HG02759 (cell line): ENCODE measurements around the gene ELMO2.

Experiments used
- ATAC-seq: cut with Tn5 transposase; IDR thresholded peaks from one replicate; pipeline ENCODE4 v1.9.1; 2021; ENCODE audit warnings: mild to moderate bottlenecking, moderate library complexity; ENCODE audit not compliant: unreplicated experiment

Gene ELMO2, protein sequence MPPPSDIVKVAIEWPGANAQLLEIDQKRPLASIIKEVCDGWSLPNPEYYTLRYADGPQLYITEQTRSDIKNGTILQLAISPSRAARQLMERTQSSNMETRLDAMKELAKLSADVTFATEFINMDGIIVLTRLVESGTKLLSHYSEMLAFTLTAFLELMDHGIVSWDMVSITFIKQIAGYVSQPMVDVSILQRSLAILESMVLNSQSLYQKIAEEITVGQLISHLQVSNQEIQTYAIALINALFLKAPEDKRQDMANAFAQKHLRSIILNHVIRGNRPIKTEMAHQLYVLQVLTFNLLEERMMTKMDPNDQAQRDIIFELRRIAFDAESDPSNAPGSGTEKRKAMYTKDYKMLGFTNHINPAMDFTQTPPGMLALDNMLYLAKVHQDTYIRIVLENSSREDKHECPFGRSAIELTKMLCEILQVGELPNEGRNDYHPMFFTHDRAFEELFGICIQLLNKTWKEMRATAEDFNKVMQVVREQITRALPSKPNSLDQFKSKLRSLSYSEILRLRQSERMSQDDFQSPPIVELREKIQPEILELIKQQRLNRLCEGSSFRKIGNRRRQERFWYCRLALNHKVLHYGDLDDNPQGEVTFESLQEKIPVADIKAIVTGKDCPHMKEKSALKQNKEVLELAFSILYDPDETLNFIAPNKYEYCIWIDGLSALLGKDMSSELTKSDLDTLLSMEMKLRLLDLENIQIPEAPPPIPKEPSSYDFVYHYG

DNA sequence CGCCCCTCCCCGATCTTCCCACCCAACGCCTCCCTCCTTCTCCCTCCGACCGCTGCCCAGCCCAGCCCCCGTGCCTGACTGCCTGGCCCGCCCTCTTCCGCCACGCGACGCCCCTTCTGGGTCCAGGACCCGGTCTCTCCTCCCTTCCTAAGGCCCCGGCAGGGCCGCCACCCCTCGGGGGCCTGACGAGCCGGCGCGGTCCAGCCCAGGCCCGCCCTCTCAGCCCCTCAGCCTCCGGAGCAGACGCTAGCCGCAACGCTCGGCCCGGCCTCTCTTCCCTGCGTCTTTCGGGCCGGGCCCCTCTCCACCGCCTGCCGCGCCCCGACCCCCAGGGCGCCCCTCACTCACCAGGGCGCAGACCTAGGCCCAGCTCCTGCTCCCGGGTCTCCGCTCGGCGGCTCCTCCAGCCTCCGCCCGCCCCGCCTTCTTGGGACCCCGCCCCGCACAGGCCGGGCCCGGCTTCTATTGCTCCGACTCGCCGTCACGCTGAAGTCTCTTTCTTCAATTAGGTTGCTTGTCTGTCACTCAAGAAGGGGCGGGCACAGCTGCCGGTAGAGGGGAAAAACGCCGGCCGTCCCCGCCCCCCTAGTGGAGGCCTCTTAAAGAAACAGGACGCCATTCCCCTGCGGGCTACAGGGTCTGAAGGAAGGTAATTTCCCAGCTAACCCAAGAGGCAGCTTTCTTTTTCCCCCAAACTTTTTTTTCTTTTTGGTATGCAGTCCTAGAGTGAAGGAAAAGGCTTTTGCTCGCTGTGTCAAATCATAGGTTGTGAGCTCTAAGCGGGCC, at the start of gene ELMO2:
TSS of gene ELMO2 (minus strand) at position 416 of the 786 bp plus-strand sequence. CDS start 12,133 bp downstream, outside the sequence.
- peak; percentile 84 for ATAC-seq

DNA sequence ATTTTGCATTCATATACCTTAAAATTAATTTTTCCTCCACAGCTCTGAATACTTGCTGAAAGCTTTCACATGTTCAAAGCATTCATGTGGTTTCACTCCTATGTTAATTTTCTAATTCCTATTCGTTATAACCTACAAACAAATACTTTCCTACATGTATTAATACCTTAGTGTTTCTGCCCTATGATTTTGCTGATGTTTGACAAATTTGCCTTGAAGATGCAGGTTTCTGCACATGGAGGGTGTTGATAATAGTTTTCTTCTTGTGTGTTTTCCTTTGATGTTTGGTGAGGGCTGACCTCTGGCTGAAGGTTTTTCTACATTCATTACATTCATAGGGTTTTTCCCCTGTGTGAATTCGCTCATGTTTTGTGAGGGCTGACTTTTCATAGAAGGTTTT, 49.3 kb upstream of the ELMO2 start:
- ATAC-seq = no peak

DNA sequence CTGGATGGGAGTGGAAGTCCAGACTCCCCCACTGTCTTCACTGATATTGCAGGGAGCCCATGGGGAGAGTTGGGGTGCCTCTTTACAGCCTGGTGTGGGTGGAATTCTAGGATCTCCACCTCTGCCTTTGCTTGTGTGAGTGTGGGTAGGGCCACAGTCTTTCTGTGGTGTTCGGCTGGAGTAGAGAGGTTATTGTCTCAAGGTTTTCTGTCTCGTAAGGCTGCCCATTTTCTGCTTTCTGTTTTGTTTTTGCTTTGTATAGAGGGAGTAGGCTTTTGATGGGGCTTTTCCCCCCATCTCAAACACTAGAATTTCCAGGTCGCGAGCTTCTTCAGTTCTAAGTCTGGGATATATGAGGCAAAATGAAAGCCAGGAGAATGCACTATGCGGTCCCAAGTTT, 40.4 kb upstream of the ELMO2 start:
- no peak for ATAC-seq

DNA sequence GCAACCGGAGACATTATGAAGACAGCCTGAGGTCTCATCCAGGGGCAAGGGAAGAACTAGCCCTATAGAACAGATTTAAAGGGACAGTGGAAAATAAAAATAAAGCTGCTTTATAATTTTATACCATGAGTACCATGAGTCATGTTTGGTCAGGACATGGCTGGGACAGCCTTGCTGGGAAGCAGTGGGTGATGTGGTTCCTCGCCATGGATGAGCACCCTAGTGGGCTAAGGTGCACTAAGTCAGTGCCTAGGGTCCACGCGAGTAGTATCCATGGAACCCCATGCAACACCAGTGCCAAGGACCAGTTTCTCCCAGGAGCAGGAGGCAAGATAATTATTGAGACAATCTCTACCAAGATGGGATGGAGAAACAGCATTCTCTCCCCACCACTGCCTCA, 33.4 kb upstream of the ELMO2 start:
- no peak for ATAC-seq

DNA sequence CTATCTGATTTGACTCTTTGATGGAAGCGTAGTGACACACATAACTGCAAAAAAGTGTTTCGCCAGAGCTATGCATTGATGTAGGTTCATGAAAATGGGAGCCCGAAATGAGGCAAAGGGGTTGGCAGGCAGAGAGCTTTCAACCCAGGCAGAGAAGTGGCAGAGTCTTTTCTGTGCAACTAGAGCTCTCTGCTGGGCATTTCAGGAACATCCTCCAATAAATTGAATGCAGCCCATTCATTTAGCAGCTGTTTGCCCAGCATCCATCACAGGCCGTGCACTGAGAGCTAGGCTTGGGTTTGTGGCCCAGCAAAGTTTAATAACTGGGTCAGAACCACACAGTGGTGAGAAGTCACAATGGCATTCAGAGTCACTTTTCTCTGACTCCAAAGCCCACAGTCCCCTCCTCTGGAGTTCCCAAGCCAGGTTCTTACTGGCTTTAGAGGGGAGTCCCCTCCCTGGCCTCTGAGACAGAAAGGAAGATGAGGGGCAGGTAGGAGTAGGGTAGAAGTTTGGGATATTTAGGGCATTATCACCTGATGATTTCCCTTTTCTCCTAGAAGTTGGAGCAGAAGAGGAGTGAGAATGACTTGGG, 31.8 kb upstream of the ELMO2 start:
- no peak for ATAC-seq

DNA sequence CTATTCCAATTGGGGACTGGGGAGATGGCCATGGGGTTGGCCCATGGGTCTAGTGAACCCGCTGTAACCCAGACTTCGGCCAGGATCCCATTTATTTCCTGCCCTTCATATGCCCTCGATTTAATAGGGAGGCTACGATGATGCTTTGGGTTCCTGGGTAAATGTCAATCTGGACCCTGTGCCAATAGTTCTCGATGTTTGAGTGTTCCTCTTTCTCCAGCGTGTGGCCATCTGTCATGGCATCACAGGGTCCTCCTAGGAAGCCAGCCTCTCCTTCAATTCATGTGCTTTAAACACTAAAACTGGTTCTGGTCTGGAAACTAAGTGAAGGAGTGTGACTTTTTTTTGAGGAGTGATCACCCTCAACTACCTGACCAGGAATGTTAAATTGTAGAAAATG, 28.7 kb upstream of the ELMO2 start:
- no peak for ATAC-seq

DNA sequence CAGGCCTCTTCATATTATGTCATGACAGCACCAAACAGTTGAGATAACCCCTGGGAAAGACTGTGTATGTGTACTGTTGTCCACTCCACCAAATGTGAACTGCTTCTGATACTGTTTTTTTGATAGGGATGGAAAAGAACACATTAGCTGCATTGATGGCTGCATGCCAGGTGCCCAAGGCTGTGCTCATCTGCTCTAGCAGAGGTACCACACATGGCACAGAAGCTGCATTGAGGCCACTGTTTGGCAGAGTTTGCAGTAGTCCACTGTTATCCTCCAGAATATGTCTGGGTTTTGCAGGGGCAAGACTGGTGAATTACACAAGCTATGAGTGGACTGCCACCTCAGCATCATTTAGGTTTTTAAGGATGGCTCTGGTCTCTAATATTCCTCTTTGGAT, 28.2 kb upstream of the ELMO2 start:
- no peak for ATAC-seq

DNA sequence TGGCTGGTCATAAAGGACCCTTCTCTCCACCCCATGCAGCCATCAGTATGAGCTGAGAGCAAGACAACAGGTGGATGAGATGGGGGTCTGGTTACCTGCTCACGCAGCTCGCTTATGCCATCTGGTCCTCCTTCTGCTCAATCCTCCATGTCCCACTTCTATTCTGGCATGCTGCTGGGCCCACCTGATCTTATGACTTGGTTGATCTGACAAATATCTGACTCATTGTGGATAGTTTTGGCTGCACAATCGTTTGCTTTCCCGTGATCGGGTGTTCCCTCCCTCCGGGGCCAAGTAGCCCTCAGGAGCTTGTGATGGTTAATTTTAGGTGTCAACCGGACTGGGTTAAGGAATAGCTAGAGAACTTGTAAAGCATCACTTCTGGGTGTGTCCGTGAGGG, 26.6 kb upstream of the ELMO2 start:
- ATAC-seq = no peak

DNA sequence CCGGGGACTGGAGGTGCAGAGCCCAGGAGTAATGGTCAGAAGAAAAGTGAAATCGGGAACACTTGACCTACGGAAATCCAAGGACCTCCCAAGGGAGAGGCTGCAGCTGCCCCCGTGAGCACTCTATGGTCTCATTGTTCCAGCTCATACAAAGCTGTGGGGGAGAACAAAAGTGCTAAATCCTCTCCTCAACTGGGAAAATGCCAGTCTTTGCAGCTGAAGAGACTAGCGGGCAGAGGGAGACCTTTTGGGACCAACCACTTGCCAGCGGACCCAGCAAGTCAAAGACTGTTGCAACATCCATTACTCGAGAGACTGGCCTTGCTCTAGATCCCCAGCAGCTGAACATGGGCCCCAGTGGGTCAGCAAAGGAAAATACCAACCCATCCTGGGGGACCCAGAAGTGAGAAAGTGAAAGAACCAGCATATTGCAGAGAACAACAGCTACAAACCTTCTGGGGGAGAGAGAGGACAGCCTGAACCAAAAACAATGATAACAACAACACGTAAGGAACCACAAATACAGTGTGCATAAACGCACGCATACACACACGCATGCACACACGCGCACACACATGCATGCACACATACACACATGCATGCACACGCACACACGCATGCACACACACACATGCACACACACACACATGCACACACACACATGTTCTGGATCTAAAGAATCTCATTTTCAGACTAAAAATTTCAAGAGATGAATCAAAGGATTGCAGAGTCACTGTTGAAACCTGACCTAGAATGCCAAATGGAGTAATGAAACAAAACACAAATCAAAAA, 24.7 kb upstream of the ELMO2 start:
- no peak for ATAC-seq

DNA sequence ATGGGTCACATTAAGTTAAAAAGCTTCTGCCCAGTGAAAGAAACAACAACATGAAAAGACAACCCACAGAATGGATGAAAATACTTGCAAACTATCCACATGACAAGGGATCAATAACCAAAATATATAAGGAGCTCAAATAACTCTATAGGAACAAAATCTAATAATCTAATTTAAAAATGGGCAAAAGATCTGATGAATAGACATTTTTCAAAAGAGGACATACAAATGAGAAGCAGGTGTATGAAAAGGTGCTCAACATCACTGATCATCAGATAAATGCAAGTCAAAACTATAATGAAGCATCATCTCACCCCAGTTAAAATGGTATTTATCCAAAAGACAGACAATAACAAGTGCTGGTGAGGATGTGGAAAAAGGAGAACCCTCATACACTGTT, 21.0 kb upstream of the ELMO2 start:
- no peak for ATAC-seq

DNA sequence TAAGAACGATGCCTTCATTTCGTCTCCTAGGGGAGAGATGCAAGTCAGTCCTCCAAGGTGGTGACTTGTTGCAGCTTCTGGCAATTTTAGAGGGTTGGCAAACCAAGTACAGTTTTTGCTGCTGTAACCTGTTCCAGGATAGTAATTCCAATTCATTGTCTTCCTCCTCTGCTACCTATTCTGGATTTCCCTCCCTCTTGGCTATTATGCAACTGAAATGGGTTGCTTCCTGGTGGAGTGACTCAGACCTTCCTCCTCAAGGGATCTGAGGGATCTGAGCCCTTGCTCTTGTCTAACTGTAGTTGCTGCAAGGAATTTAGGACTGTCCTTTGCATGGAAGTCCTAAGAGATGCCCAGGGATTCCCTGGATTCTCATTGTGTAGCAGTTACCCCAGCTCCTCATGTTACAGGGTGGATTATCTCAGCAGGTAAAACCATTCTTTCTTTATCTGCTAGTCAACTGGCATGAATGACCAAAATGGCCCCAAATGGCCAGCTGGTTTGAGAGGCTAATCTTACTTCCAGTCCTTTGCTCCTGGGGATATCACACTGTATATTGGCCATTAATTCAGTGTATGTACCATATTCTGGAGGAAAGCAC, 17.6 kb upstream of the ELMO2 start:
- ATAC-seq = no peak

DNA sequence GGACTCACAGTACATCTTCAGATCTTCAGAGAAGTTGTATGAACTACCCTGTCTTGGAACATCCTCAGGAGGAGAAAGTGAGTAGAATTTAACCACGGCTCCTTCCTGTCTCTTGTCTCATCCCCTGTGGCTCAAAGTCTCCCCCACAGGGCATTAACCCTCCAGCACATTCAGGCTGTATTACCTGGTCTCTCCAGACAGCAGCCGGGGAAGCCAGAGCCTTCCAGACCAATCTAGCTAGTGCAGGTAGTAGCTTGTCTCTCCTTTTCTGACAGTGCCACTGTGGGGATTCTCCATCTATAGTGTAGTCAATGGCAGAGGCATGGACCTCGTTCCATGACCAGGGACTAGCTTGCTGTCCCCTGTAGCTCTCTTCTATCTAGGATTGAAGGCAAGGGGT, 16.9 kb upstream of the ELMO2 start:
- ATAC-seq = no peak

DNA sequence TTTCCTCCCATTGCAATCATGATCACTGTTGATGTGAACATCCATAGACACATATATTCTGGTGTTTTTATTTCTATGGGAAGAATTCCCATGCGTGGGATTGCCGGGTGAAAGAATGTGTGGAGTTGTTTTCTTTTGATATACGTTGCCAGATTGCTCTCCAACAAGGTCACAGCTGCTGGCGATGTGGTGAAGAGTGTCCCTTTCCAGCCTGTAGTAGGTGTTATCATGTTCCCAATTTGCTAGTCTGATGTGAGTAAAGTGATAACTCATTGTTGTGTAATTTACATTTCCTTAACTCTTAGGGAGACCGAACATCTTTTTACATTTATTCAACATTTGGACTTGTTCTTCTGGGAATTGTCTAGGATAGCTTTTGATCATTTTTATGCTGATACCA, 14.5 kb upstream of the ELMO2 start:
- no peak for ATAC-seq

DNA sequence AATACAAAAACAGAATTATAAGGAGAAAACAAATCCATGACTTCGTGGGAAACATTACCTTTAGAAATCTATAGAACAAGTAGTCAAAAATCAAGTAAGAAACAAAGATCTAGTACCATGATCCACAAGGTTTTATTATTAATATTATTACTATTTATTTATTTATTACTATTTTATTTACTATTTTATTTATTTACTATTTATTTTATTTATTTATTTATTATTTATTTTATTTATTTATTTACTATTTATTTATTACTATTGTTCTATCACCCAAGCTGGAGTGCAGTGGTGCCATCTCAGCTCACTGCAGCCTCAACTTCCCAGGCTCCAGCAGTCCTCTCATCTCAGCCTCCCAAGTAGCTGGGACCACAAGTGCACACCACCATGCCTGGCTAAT, 13.5 kb upstream of the ELMO2 start:
- no peak for ATAC-seq

DNA sequence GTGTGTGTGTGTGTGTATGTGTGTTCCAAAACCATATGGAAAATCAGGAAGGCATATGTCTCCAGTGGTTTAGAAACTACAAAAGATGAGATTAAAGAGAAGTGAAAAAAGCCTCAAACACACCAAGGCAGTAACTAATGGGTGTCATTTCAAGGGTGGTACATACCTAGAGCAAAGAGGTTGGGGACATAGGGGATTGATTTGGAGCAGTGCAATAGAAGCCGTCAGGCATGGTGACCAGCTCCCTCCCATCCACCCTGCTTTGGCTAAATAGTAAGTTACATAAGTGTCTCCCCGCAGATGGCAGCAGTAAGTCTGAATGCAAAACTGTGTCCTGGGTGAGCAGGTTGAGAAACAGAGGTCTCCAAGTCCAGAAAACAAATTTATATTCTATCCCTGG, 10.4 kb upstream of the ELMO2 start:
- no peak for ATAC-seq

DNA sequence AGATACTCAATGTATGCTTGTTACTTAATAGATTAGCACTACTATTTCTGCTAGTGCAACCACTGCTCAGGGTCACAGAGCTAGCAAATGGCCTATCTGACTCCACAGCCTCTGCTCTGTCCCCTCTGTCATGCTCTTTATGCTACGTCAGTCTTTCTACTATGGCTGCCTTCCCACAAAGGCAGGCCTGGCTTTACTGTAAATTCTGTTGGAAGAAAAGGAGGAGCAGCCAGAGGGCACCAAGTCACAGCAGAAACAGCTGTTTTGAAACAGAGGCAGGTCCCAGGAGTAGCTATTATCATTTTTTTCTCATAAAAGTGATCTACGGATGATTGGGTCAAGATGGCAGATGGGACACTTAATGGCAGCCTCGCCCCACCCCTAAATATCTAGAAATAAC, 10.0 kb upstream of the ELMO2 start:
- ATAC-seq = no peak

DNA sequence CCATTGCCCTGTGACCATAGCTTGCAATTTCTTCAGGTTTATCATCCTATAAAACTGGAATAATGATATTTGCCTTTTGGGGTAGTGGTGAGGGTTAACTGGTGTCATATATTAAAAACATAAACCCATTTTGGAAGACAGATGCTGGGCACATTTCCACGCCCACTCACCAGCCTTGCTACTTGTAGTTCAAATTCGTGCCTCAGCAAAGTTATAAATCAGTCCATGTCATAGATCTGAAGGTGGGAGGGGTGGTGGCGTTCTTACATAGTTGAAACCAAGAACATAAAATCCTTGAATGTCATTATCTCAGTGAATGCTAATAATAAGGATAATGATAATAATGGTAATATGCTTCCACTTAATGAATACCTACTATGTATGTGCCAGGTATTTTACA, 9.4 kb upstream of the ELMO2 start:
- no peak for ATAC-seq

DNA sequence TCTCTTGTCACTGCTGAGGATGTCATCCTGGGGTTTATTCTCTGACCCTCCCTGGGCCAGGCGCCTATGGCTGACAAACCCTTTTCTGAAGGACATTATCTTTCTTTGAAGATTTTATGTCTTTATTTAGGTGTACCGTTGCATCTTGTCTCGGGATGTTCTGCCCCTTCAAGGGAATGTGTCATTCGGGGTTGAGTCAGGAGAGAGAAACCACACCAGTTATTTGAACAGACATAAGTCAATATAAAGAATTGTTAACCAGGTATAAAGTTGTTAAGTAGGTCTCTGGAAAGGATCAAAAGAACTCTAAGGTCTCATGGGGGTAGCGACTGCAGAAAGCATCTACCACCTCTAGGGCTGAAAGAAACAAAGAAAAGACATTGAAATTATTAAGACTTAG, 8.2 kb upstream of the ELMO2 start:
- ATAC-seq = no peak

DNA sequence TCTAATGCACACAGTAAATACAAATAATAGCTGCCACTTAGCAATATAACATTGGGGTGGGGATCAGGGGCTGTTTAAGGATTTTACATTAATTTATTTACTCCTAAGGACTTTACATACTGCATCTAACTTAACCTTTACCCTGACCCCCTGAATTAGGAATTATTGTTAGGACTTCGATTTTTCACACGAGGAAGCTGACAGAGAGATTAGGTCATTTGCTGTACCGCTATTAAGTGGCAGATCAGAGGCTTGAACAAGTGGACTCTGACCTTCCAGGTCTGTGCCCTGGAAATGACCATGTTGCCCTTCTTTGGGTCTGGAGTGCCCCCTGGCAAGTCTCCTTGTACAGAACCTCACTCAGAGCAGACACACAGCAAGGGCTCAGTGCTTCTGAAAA, 5.2 kb upstream of the ELMO2 start:
- ATAC-seq = no peak

DNA sequence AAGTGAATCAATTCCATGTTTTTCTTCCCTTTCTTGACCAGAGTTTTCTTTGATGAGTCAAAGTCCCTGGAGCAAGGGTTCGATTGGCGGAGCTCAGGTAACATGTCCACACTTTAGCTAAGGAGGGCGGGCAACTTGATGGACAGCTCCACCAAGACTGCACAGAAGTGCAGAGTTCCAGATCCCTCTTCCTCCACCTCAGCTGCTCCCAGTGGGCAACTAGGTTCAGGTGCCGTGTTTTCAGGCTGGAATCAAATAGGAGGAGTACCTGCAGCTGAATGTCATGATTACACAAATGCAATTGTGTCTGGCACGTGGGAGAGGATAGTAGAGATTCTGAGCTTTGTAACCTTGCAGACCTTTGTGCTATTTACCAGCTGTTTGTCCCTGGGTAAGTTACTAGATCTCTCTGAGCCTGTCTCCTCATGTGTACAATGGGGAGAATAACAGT, 1.9 kb upstream of the ELMO2 start:
- ATAC-seq = no peak
